HG02938 (cell line): Measurements from ENCODE around the gene DLL4.

Source experiments
- ATAC-seq: cut with Tn5 transposase; IDR thresholded peaks from one replicate; pipeline ENCODE4 v1.9.1; 2021; ENCODE audit warnings: mild to moderate bottlenecking, moderate library complexity; ENCODE audit not compliant: unreplicated experiment

DLL4 gene

GRCh38 chr15:40928821-40929659 lies at the start of gene DLL4:
DLL4 (plus strand) TSS chr15:40929340; CDS start chr15:40929669, 329 bp downstream.
- no peak for ATAC-seq

GRCh38 chr15:40879609-40880008 lies 49.5 kb upstream of the DLL4 start:
- no peak for ATAC-seq

- ATAC-seq: no peak
These were observed 47.8 kb upstream of the DLL4 start for GRCh38 chr15:40881351-40881750.

- ATAC-seq: no peak
These were observed 42.6 kb upstream of the DLL4 start for GRCh38 chr15:40886586-40886985.

- ATAC-seq: no peak
These were observed 40.0 kb upstream of the DLL4 start for GRCh38 chr15:40889112-40889511.

GRCh38 chr15:40891138-40891537 lies 38.0 kb upstream of the DLL4 start:
- ATAC-seq: no peak

GRCh38 chr15:40891810-40892446 lies 37.2 kb upstream of the DLL4 start:
- no peak for ATAC-seq

- no peak for ATAC-seq
These were observed 36.6 kb upstream of the DLL4 start for GRCh38 chr15:40892447-40893012.

GRCh38 chr15:40893019-40893670 lies 36.0 kb upstream of the DLL4 start:
- no peak for ATAC-seq

- peak; percentile 74 for ATAC-seq
These were observed 35.1 kb upstream of the DLL4 start, which contains the start of gene VPS18 for GRCh38 chr15:40893733-40894680. VPS18 (plus strand) TSS chr15:40894450; CDS start chr15:40894769, 319 bp downstream.

- ATAC-seq: no peak
These were observed 34.3 kb upstream of the DLL4 start for GRCh38 chr15:40894681-40895448.

GRCh38 chr15:40899536-40900207 lies 29.5 kb upstream of the DLL4 start:
- no peak for ATAC-seq

- no peak for ATAC-seq
These were observed 28.7 kb upstream of the DLL4 start for GRCh38 chr15:40900256-40901052.

GRCh38 chr15:40901053-40901443 lies 28.1 kb upstream of the DLL4 start:
- no peak for ATAC-seq

GRCh38 chr15:40902605-40903561 lies 26.3 kb upstream of the DLL4 start:
- no peak for ATAC-seq

- no peak for ATAC-seq
These were observed 24.5 kb upstream of the DLL4 start for GRCh38 chr15:40904552-40905201.
